DMS79 treated with DMSO at 0.1 percent for 48 hours (cell line): ENCODE data around the gene TPCN1.
"Not testable (repeated sequence)": the region's sequence is repeated elsewhere in the genome, so short reads cannot be mapped to it uniquely, and the experiment has no call there.

Experiments used
- DNase-seq: peaks from one replicate; lab custom pipeline; 2025; lab: John Stamatoyannopoulos, UW

The TPCN1 gene

GRCh38 chr12:113196990-113197389 lies 24.3 kb upstream of the TPCN1 start:
- DNase-seq = peak; percentile 27

- no peak for DNase-seq
Observed at GRCh38 chr12:113197518-113198077, 23.7 kb upstream of the TPCN1 start.

GRCh38 chr12:113198296-113198695 lies 23.0 kb upstream of the TPCN1 start:
- DNase-seq = no peak

DNA sequence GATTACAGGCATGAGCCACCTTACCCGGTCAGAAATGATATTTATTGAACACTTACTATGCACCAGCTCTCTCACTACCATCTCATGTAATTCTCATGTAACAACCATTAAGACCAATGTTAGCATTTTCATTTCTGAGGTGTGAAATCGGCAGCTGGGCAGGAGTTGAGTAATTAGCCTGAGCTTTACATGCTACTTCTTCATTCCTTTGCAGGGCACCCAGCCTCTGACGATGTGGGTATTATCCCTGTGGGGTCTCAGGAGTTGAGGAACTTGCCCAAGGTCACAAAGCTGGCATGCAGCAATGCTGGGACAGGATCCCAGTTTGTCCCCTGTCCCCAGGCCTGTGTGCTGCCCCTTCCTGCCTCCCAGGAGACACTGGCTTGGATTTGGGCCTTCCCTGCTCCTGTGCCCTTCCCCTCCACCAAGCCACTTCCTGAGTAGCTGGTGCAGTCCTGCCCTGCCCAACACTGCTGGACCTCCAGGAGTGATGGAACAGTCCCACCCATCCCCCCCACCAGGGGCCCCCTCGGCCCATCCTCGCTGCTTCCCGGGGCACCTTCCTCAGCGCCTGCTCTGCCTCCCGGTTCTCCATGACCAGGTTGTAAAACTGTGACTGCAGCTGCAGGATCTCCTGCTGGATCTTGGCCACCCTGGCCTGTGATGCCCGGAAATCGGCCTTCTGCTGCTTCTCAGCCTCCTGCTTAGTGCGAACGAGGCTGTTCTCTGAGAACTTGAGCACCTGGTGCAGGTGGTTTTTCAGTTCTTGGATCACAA lies 21.1 kb upstream of the TPCN1 start:
- no peak for DNase-seq

DNA sequence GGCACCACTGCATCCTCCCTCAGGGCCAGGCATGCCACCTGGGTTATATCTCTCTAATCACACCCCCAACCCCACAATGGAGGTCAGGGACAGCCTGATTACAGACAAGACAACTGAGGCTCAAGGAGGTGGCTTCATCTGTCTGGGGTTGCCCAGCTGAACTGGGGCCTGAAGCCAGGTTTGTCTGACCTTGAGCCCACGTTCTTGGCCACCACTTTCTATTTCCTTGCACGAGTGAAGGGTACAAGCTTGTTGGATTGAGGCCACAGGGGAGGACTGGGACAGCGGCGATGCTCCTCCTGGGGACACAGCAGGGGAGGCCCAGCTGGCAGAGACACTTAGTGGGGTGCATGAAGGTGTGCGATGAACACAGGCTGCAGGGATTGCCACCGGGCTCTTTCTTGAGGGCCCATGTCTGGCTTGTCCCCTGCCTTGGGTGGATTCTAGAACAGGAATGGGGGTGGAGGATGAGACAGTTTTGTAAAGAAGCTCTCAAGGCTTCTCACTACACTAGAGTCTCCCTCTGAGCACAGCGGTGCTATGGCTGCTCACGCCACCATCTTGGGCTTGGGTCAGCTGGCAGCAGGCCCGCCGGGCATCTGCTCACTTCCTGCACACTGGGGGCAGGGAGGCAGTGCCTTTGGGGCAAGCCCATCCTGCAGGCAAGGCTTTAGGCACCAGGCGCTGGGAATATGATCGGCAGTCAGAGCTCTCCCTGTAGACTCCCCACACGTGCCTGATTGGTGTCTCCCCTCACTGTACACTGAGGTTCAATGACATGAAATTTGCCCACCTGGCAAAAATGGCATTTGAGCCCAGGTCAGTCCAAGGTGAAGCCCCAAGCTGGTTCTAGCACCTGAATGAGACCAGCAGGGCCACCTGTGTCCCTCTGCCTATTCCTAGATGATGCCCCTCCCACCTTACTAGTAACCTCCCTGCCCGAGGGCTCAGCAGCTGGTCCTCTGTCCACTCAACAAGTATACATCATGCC lies 19.8 kb upstream of the TPCN1 start:
- no peak for DNase-seq

- DNase-seq = no peak
Observed at GRCh38 chr12:113202300-113203075, 18.8 kb upstream of the TPCN1 start.

GRCh38 chr12:113203852-113204760 lies 17.2 kb upstream of the TPCN1 start:
- DNase-seq = no peak

DNA sequence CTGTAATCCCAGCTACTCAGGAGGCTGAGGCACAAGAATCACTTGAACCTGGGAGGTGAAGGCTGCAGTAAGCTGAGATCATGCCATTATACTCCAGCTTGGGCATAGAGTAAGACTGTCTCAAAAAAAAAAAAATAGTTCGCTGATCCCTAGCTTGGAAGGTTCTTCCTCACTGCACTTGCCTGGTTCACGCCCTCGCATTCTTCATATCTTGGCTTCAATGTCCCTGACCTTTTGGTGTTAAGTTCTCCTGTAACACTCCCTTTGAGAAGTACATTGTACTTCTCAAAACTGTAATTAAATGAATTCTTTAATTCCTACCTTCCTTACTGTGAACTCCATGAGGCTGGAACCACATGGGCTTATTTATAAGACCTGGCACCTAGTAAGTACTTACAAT lies 16.5 kb upstream of the TPCN1 start:
- DNase-seq = no peak

- DNase-seq = not testable (repeated sequence)
Observed at GRCh38 chr12:113206802-113207201, 14.5 kb upstream of the TPCN1 start.

- no peak for DNase-seq
Observed at GRCh38 chr12:113207613-113208040, 13.6 kb upstream of the TPCN1 start.

GRCh38 chr12:113208041-113208934 lies 13.0 kb upstream of the TPCN1 start:
- no peak for DNase-seq

- DNase-seq = no peak
Observed at GRCh38 chr12:113211160-113211559, 10.1 kb upstream of the TPCN1 start.

GRCh38 chr12:113214895-113215400 lies 6.3 kb upstream of the TPCN1 start:
- DNase-seq = no peak

GRCh38 chr12:113216027-113216426 lies 5.2 kb upstream of the TPCN1 start:
- no peak for DNase-seq

DNA sequence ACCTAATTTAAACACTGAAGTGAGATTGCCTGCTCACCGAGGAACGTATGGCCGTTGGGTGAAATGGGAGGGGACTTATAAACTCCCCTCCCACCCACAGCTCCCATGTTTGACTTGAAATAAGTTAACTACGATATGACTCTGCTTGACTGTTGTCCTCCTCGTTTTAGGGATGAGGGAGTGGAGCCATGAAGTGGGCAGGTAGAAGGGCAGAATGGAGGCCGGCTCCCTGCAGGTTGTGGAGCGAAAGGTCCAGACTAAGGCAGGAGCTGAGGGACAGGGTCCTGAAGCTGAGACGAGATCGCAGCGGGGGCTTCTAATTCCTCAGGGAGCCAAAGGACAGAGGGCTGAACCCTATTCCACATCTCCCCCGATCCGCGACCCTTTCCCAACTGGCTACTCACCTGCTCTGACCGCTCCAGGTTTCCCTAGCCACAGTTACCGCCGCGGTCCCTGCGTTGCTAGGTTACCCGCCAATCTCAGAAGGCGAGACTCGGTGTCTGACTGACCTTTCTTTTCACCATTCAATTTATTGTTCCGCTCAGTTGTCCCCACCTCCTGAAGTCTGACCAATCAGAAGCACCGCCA lies 577 bp upstream of the TPCN1 start:
- DNase-seq = no peak

DNA sequence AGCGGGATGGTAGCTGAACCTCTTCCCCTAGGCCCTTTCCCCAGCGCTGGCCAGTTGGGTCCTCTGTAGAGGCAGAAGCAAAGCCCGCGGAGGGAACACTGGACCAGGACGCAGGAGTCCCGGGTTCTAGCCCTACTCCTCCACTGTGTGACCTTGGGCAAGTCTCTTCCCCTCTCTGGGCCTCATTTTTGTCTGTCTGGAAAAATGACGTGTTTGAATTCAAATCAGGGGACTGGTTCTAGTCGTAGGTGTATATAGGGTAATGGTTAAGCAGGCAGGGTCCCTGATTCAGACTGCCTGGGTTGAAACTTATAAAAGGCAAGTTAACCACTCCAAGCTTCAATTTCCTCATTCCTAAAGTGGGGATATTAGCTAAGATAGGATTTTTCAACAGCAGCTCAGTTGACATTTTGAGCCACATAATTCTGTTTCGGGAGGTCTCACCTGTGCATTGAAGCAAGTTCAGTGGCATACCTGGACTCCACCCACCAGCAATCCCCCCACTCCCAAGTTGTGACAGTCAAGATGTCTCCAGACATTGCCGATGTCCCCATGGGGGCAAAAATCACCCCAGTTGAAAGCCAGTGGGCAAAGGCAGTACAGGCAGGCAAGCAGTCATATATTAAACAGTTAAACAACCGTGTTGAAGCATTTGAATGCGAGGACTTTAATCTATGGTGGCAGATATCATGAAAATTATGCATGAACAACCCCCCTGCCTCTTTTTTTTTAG lies 899 bp downstream of the TPCN1 start:
- no peak for DNase-seq

DNA sequence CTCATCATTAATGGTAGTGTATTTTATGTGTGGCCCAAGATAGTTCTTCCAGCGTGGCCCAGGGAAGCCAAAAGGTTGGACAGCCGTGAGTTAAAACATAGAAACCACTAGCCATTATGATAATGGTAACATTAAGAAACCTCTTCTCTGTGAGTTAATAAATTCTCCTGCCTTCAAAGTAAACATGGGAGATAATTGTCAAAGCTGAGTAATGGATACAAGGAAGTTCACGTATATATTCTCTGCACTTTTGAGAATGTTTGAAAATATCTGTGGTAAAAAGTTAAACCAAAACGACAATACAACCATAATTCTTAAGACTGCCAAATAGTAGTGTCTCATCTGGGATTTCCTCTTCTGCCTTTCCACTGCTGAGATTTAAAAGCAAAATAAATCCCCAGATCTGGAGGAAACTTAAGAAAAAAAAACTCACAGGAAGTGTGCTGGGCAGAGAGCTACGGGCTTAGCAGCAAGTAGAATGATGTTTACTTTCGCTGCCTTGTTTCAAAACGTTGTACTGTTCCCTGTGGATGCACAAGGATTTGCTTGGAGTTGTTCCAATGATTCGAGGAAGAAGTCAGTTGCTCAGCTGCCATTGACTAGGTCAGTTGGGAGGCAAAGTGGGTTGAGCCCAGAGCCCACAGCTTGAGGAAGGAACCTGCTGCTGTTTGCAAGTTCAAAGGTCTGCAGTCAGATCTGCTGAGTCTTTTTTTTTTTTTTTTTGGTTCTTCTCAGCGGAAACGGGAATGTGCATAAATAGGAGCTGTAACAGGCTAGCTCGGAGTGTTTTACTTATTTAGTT lies 1.7 kb downstream of the TPCN1 start:
- peak; percentile 80 for DNase-seq

GRCh38 chr12:113224955-113225354 lies 3.7 kb downstream of the TPCN1 start:
- no peak for DNase-seq
